C4-2B (cell line): ENCODE data around the gene MOXD1.
"Not testable (repeated sequence)": the region's sequence is repeated elsewhere in the genome, so short reads cannot be mapped to it uniquely, and the experiment has no call there.

ENCODE experiments used
- H3K27ac ChIP-seq: fragments of 450-650 bp; 2 replicates; pipeline ENCODE4 v1.5.1; 2017
- ZFX ChIP-seq: fragments of 450-650 bp; IDR thresholded peaks from 2 replicates; pipeline ENCODE4 v1.6.1; 2017
- TF ChIP-seq, protein P1 (sequence below): fragments of 450-650 bp; conservative IDR thresholded peaks from 2 replicates; pipeline ENCODE4 v1.5.1; 2017; ENCODE audit warnings: mild to moderate bottlenecking

The MOXD1 gene

DNA sequence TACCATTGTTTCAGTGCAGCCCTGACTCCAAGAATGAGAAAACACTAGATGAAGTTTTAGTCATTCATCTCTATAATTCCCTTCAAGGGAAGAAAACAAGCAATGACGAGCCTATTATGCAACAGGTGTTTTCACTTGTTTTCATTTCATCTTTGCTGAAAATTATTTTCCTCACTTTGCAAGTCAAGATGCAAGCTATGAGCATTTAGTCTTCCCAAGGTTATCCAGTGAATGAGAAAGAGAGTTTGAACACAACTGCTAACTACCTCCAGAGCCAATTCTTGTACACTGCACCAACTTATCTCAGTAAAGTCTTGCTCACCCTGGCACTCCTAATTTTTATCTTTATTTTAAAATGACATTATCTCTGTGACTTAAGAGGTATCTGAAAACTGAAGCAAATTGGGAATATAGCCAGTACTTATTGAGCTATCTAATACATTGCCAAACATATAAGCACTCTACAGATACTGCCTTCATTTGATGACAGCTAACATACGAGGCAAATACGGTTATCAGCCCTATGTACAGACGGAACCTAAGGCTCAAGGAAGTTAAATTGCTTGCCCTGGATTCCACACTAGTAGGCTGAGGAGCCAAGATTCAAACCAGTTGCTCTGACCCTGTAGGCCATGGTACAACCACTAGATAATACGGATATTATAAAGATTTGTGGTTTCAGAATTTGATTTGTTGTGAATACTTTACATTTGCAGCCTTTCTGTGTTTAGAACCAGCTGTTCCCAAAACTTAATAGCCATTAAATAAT lies 36.8 kb downstream of the MOXD1 start:
- TF ChIP-seq, protein P1, sequence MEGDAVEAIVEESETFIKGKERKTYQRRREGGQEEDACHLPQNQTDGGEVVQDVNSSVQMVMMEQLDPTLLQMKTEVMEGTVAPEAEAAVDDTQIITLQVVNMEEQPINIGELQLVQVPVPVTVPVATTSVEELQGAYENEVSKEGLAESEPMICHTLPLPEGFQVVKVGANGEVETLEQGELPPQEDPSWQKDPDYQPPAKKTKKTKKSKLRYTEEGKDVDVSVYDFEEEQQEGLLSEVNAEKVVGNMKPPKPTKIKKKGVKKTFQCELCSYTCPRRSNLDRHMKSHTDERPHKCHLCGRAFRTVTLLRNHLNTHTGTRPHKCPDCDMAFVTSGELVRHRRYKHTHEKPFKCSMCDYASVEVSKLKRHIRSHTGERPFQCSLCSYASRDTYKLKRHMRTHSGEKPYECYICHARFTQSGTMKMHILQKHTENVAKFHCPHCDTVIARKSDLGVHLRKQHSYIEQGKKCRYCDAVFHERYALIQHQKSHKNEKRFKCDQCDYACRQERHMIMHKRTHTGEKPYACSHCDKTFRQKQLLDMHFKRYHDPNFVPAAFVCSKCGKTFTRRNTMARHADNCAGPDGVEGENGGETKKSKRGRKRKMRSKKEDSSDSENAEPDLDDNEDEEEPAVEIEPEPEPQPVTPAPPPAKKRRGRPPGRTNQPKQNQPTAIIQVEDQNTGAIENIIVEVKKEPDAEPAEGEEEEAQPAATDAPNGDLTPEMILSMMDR, result no peak
- no peak for TF ChIP-seq ZFX
- H3K27ac ChIP-seq, result no peak overlapping the region

DNA sequence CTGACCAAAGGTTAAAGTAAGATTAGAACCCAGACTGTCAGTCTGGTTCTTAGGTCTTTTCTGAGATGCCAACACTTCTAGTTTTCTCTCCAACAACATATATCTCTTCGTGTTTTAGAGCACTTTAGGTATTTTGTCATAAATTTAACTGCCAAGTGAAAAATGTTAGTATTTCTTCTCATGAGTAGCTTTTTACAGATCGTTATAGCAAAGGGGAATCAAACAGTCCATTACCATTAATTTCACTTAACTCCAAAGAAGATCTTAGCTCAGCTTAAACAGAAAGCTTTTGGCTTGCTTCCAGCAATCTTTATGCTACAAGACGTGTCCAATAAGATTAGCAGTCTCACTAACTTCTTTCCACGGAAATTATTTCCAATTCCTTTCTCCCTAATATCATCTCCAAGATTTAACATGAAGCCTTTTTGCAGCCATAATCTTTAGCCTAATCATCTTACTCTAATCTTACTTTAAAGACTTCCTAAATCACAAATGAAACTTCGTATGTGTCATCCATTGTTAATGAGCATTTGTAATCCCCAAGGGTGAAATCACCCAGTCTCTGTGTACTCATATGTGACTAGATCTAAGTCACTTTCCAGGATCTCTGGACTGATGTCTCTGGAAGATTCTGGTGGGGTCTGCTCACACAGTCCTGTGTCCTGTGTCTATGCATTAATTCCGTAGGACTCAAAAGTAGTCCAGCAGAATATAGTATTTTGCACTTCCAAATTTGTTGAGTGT lies 38.7 kb downstream of the MOXD1 start:
- no peak for TF ChIP-seq ZFX
- TF ChIP-seq, protein P1, result no peak
- no peak overlapping the region for H3K27ac ChIP-seq

DNA sequence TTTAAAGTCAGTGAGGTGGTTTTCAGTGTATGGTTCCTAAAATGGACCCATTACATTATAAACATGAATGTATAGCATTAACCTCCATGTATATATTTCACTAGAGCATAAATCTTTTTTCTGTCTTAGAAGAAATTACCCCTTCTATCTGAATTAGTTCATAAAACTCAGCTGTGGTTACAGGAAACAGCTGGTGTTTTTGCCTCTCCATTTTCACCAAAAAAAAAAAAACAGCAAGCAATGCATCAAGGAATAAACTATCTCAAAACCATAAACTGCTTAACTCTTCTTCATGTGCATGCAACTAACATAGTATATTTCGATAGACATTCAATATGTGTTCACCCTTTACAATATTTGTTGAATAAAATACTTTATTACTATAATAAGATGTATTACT lies 40.2 kb downstream of the MOXD1 start:
- H3K27ac ChIP-seq, result no peak overlapping the region
- TF ChIP-seq ZFX, result no peak
- TF ChIP-seq, protein P1, result no peak

DNA sequence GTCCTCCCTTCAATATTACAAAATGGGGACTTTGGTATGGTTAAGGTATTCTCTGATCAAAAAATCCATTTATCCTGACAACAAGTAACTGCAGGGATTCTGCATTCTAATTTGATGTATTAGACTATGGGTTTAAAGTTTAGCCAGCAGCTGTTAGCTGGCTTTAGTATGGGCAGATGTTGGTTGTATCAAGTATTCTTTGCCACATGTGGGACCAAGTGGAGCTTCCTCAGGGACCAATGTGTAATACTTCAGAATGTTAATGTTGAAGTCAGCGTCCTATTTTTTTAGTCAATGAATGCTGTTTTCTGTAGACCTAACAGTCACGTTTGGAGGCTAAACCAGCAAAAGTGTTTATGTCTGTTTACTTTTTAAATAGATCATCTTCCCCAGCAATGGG lies 41.4 kb downstream of the MOXD1 start:
- no peak overlapping the region for H3K27ac ChIP-seq
- TF ChIP-seq, protein P1, result no peak
- TF ChIP-seq ZFX, result no peak

DNA sequence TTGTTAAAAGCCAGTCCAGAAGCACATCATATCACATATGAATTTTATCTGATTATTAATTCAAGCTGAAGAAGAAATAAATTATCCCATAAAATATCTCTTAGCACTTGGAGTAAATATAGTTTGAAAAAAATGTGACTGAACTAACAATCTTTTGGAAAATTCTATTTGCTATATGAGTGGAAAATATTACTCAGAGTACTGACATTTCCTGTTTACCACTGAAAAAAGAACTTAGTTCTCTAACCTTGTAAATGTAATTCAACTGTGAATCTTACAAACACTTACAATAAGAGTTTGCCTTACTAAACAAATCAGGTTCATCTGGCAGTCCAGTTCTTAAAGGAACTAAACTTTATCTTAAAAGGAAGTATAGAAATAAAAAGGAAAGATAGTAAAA lies 44.2 kb downstream of the MOXD1 start:
- TF ChIP-seq, protein P1, result no peak
- no peak for TF ChIP-seq ZFX
- no peak overlapping the region for H3K27ac ChIP-seq

DNA sequence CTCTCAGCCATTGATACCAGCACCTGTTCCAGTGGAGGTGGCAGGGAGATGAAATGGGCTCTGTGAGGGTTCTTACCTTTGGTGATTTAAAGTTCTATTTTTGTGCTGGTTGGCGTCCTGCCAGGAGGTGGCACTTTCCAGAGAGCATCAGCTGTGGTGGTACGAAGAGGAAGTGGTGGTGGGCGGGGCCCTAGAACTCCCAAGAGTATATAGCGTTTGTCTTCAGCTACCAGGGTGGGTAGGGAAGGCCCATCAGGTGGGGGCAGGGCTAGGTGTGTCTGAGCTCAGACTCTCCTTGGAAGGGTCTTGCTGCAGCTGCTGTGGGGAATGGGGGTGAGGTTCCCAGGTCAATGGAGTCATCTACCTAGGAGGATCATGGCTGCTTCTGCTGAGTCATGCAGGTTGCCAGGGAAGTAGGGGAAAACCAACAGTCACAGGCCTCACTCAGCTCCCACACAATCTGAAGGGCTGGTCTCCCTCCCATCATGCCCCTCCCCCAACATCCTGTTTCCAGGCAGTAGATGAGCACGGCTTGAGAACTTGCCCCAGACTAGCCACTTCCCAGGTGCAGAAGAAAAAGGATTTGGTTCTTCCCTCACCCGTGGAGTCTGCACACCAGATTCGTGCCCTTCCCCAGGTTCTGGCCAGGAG lies 46.6 kb downstream of the MOXD1 start:
- no peak overlapping the region for H3K27ac ChIP-seq
- no peak for TF ChIP-seq ZFX
- TF ChIP-seq, protein P1, result no peak

DNA sequence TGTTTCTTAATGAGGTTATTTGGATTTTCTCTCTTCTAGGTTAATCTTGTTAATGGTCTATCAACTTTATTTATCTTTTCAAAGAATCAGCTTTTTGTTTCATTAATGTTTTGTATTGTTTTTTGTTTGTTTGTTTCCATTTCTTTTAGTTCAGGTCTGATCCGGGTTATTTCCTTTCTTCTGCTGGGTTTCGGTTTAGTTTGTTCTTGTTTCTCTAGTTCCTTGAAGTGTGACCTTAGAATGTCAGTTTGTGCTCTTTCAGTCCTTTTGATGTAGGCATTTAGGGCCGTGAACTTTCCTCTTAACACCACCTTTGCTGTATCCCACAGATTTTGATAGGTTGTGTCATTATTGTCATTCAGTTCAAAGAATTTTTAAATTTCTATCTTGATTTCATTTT lies 49.3 kb downstream of the MOXD1 start:
- H3K27ac ChIP-seq, result not testable (repeated sequence)
